ENCODE results near the gene GNB4. TPM values are rescaled to one million over a fixed set of nuclear protein-coding genes. Genes with fewer than 3 reads are reported as not detected.

Gene GNB4
- 10.6 to 18.9 TPM (median 16.3 TPM) in 5 replicates for total RNA-seq (2022; extraction: Qiagen RNA extraction)

GRCh38 chr3:179451265-179452175 is at the start of gene GNB4:
TSS of gene GNB4 (minus strand) at chr3:179451470. CDS start at chr3:179426200, 25,270 bp downstream.

GRCh38 chr3:179347345-179348194 is 103.7 kb downstream of the GNB4 start, which contains the start of gene MFN1:
TSS of gene MFN1 (plus strand) at chr3:179347709. CDS start at chr3:179348852, 1,143 bp downstream.

Other genes starting within 250 kb of the GNB4 start
- 0.88 to 2.0 TPM (median 1.5 TPM) in 5 replicates for gene KCNMB3, start 200.4 kb downstream of the GNB4 start, total RNA-seq (2022; extraction: Qiagen RNA extraction)
- 19.4 to 26.6 TPM (median 21.2 TPM) in 5 replicates for gene ZNF639, start 128.4 kb downstream of the GNB4 start, total RNA-seq (2022; extraction: Qiagen RNA extraction)
- 15.7 to 21.6 TPM (median 19.1 TPM) in 5 replicates for gene MFN1, start 103.8 kb downstream of the GNB4 start, total RNA-seq (2022; extraction: Qiagen RNA extraction)
- 48.9 to 76.4 TPM (median 53.0 TPM) in 5 replicates for gene ACTL6A, start 111.5 kb upstream of the GNB4 start, total RNA-seq (2022; extraction: Qiagen RNA extraction)
- gene MRPL47, start 153.2 kb upstream of the GNB4 start, total RNA-seq (2022; extraction: Qiagen RNA extraction), result 35.4 to 44.4 TPM (median 37.7 TPM) in 5 replicates
- gene NDUFB5, start 153.3 kb upstream of the GNB4 start, total RNA-seq (2022; extraction: Qiagen RNA extraction), result 41.3 to 55.3 TPM (median 48.9 TPM) in 5 replicates
- 8.1 to 12.7 TPM (median 9.8 TPM) in 5 replicates for gene USP13, start 201.6 kb upstream of the GNB4 start, total RNA-seq (2022; extraction: Qiagen RNA extraction)

All from A549 treated with Mapracorat at 1 μM for 4 hours (cell line).